ENCODE data around the gene SCG5.
A peak's percentile ranks its signal among the peaks of the same experiment; 100 is the strongest.
"Not testable (repeated sequence)": the region's sequence is repeated elsewhere in the genome, so short reads cannot be mapped to it uniquely, and the experiment has no call there.

The SCG5 gene

GRCh38 chr15:32641517-32642059, at the start of gene SCG5:
TSS of gene SCG5 (plus strand) at chr15:32641710. CDS start at chr15:32643593, 1,883 bp downstream.
- DNase-seq (peak; percentile 8), ATAC-seq (no peak)

GRCh38 chr15:32593151-32593550, 48.4 kb upstream of the SCG5 start, which contains the start of gene GOLGA8N:
TSS of gene GOLGA8N (plus strand) at chr15:32593456.
- not testable (repeated sequence) for DNase-seq, ATAC-seq

- ATAC-seq, DNase-seq: not testable (repeated sequence)
Observed at GRCh38 chr15:32609518-32609917, 32.0 kb upstream of the SCG5 start.

- not testable (repeated sequence) for ATAC-seq, DNase-seq
Observed at GRCh38 chr15:32610719-32611118, 30.8 kb upstream of the SCG5 start.

GRCh38 chr15:32614712-32615050, 26.8 kb upstream of the SCG5 start:
- DNase-seq: not testable (repeated sequence)

GRCh38 chr15:32615051-32615870, 26.2 kb upstream of the SCG5 start, which contains the start of gene ARHGAP11A:
TSS of gene ARHGAP11A (plus strand) at chr15:32615504. CDS start at chr15:32616212, 708 bp downstream.
- DNase-seq (peak; percentile 84), ATAC-seq (peak; percentile 85)

More at GRCh38 chr15:32614712-32615050, 26.8 kb upstream of the SCG5 start:
- ATAC-seq: peak; percentile 10

GRCh38 chr15:32615871-32616426, 25.6 kb upstream of the SCG5 start:
- DNase-seq: peak; percentile 21
- ATAC-seq: peak; percentile 8

GRCh38 chr15:32636410-32636809, 5.1 kb upstream of the SCG5 start:
- DNase-seq (no peak), ATAC-seq (no peak)

GRCh38 chr15:32636908-32637567, 4.5 kb upstream of the SCG5 start:
- DNase-seq (no peak), ATAC-seq (no peak)

GRCh38 chr15:32637704-32638103, 3.8 kb upstream of the SCG5 start:
- DNase-seq: no peak
- ATAC-seq: no peak

- DNase-seq (no peak), ATAC-seq (no peak)
Observed at GRCh38 chr15:32642667-32643435, 1.3 kb downstream of the SCG5 start.

GRCh38 chr15:32643907-32644445, 2.5 kb downstream of the SCG5 start:
- no peak for ATAC-seq

GRCh38 chr15:32646291-32646690, 4.8 kb downstream of the SCG5 start:
- ATAC-seq (no peak), DNase-seq (no peak)

More at GRCh38 chr15:32643907-32644445, 2.5 kb downstream of the SCG5 start:
- no peak for DNase-seq

- ATAC-seq (no peak), DNase-seq (no peak)
Observed at GRCh38 chr15:32649342-32649741, 7.8 kb downstream of the SCG5 start.

- DNase-seq: peak; percentile 44
- ATAC-seq: peak; percentile 84
Observed at GRCh38 chr15:32651229-32651837, 9.8 kb downstream of the SCG5 start.

GRCh38 chr15:32652178-32652577, 10.7 kb downstream of the SCG5 start:
- no peak for DNase-seq
- no peak for ATAC-seq

GRCh38 chr15:32656091-32656490, 14.6 kb downstream of the SCG5 start:
- no peak for ATAC-seq
- no peak for DNase-seq

- ATAC-seq: no peak
- no peak for DNase-seq
Observed at GRCh38 chr15:32656496-32656895, 15.0 kb downstream of the SCG5 start.

- DNase-seq: no peak
Observed at GRCh38 chr15:32657198-32657883, 15.8 kb downstream of the SCG5 start.

GRCh38 chr15:32657941-32658340, 16.4 kb downstream of the SCG5 start:
- DNase-seq: no peak
- ATAC-seq: no peak

More at GRCh38 chr15:32657198-32657883, 15.8 kb downstream of the SCG5 start:
- peak; percentile 67 for ATAC-seq
